GM18868 (cell line): Measurements from ENCODE around the gene GNAT3.

ENCODE experiments used
- ATAC-seq: cut with Tn5 transposase; IDR thresholded peaks from one replicate; pipeline ENCODE4 v1.9.1; 2021; ENCODE audit warnings: mild to moderate bottlenecking, moderate library complexity; ENCODE audit not compliant: unreplicated experiment

GNAT3 gene

GRCh38 chr7:80428161-80429054 lies 83.5 kb downstream of the GNAT3 start:
- peak; percentile 68 for ATAC-seq

GRCh38 chr7:80427218-80427617 lies 84.6 kb downstream of the GNAT3 start:
- peak; percentile 60 for ATAC-seq

DNA sequence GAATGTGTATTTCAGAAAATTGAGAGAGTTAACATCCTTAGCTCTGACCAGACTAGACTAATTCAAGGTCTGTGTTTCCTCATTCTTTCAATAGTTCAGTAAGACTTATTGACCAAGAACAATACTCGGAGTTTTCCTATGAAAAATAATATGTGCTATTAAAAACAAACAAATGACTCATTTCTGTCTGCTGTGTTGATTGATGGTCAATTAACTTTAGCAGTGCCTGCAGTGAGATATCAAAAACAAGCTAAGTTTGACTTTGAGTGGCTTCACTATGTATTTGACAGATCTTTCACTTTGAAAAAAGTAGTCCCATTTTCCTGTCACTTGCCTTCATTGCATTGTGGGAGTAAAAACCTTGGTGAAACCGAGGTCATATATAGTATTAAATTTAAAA lies 91.0 kb downstream of the GNAT3 start:
- ATAC-seq = no peak

- ATAC-seq = no peak
Measured at GRCh38 chr7:80417211-80417793, 94.6 kb downstream of the GNAT3 start.

DNA sequence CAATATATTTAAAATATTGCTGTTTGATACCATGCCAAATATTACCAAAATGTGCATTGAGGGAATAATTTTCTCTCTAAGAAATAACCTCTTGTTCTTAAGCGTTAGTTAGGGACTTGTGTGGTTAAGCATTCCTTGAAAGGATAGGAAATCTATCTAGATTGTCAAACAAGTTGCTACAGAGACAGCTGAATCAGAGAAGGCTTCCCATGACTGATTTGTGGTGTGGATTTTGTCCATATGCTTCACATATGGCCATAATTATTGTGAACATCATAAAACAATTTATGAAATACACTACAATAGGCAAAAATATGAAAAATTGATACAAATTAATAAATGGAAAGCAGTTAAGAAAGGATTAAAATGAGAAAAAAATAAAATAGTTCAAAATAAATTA lies 96.3 kb downstream of the GNAT3 start:
- no peak for ATAC-seq

DNA sequence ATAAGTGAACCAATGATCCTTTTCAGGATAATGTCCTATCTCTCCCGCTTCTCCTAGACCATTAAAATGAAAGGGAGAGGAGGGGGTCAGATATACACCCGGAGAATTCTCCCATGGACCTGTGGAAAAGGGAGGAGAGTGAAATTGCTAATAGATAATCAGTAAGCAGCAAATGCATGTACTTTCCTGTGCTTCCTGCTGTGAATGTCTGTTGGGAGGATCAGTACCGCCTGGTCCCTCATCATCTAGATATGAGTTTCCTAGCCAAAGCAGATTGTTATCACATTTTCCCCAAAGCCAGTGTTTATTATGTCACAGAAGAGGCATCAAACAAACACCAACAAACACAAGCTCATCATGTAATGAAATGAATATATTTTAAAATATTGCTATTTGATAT lies 96.8 kb downstream of the GNAT3 start:
- no peak for ATAC-seq

DNA sequence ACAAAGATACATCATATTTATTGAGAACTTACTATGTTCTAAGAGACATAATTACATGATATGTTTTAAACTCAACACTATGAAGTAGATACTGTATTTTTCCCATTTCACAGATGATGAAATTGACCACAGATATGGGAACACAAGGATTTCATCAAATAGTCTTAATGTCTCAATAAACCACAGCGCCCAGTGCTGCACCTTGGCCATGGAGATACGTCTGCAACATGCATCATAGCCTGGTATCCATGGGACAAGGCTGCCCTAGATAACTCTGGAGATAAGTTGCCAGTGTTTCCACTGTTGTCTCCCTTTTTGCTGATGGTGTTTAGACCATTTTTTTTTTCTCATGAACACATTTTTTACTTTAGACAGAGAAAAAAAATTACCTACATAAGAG lies 97.5 kb downstream of the GNAT3 start:
- ATAC-seq = no peak

- no peak for ATAC-seq
Measured at GRCh38 chr7:80413383-80413945, 98.4 kb downstream of the GNAT3 start.

- no peak for ATAC-seq
Measured at GRCh38 chr7:80412842-80413241, 99.0 kb downstream of the GNAT3 start.

DNA sequence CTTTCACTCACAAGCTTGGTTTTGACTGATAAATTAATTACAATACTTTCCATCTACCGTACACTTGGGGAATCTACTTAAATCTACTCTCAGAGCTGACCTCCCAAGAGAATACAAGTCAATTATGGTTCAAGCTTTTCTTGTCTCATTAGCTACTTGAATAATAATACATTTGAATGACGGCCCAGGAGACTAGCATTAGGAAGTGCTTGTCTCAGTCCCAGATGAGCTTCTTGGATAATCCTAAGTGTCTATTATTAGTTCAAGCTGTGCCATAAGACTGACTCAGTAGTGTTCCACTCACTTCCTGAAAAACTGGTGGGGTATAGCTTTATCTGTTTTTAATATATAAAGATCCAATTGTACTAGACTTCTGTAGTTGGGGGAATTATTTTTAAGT lies 100.2 kb downstream of the GNAT3 start:
- no peak for ATAC-seq

GRCh38 chr7:80410081-80410480 lies 101.8 kb downstream of the GNAT3 start:
- ATAC-seq = no peak
